Stimulated activated CD8-positive, alpha-beta memory T cell treated with anti-CD3 and anti-CD28 coated beads, Interleukin-15, amount 100 ng/mL, for 4 hours (primary cell): ENCODE results near the gene EIF3I.

ENCODE experiments used
- DNase-seq, 2 donors: peaks; one replicate each; pipeline ENCODE4 v3.0.0-alpha.2; 2020; ENCODE audit warnings: low read depth in 2 of 2

The EIF3I gene

DNA sequence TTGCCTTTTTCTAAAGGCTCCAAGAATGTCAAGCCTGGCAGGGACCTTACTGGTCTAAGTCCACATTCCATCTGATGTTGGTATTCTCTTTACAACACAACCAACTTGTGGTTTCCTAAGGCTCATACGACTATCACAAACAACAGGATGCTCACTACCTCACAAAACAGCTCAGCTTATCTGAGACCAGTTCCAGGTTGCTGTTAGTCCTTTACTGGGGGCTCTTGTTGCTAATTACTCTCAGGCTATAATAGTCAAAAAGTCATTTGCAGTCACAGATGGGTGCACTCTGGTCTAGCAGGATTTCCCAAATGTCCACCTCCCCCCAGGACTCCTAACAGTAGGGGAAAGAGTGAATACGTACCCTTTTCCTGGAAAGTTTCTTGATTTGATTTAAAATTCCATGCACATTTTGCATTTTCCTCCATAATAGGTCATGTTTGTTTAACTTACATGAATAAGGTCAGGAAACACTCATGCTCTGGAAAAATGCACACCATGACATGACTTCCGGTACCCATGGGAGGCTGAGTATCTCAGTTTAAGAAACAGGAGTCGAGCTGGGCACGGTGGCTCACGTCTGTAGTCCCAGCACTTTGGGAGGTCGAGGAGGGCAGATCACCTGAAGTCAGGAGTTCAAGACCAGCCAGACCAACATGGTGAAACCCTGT is 44.8 kb downstream of the EIF3I start:
- DNase-seq = no peak

DNA sequence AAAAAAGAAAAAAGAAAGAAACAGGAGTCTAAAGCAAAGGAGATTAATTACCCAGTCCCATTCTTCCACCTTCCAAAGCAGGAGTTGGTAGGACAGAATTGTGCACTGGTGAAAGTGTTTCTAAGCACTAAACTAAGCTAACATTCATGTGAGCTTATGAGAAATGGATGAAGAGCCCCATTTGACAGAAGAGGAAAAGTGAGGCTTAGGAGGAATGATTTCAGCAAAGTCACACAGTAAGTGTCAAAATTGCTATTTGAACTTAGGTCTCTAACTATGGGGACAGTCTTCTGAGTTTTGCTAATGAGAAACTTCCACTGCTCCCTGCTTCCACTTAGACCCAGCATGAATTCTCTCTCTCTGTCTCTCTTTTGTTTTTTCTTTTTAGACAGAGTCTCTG is 47.5 kb downstream of the EIF3I start:
- DNase-seq = no peak

DNA sequence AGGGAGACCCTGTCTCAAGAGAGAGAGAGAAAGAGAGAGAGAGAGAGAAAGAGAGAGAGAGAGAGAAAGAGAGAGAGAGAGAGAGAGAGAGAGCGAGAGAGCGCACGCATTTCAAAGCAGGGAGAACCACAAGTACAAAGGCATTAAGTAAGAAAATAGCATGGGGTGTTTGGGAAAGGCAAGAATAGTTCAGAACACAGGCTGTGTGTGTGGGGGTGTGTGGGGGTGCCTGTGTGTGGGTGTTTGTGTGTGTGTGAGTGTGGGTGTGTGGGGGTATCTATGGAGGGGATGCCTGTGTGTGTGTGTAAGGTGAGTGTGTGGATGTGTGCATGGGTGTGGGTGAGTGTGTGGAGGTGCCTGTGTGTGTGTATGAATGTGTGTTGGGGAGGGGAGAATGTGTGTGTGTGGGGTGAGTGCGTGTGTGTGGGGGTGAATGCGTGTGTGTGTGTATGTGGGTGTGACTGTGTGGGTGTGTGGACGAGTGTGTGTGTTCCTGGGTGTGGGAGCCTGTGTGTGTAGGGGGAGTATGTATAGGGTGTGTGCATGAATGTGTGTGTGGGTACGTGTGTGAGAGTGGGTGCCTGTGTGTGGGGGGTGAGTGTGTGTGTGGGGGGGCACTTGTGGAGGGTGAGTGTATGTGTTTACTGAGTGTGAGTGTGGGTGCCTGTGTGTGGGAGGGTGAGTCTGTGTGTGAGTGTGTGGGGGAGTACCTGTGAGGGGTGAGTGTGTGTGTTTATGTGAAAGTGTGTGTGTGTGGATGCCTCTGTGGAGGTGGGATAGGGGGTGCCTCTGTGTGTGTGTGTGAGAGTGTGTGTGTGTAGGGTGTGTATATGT is 50.6 kb downstream of the EIF3I start:
- no peak for DNase-seq

GRCh38 chr1:32273391-32274208 is 51.4 kb downstream of the EIF3I start:
- peak; percentile 73 to 91 for DNase-seq

GRCh38 chr1:32274646-32275340 is 52.6 kb downstream of the EIF3I start:
- DNase-seq = no peak

GRCh38 chr1:32275424-32275823 is 53.2 kb downstream of the EIF3I start:
- no peak for DNase-seq

- no peak for DNase-seq
These were observed 54.0 kb downstream of the EIF3I start for GRCh38 chr1:32276032-32276782.
